Mucosa of rectum (tissue), 2 donors: ENCODE measurements around the gene FERMT2.
"Not testable (repeated sequence)": the region's sequence is repeated elsewhere in the genome, so short reads cannot be mapped to it uniquely, and the experiment has no call there.

ENCODE experiments used
- H3K27ac ChIP-seq, 2 donors: one replicate each; pipeline ENCODE4 v1.7.0; 2013; ENCODE audit warnings: inconsistent platforms in 2 of 2, low read depth in 2 of 2, low read length in 2 of 2
- H3K27me3 ChIP-seq, 2 donors: one replicate each; pipeline ENCODE4 v1.7.0; 2013; ENCODE audit warnings: low read length in 2 of 2; ENCODE audit not compliant: control insufficient read depth in 2 of 2, insufficient read depth in 2 of 2
- H3K36me3 ChIP-seq, 2 donors: one replicate each; pipeline ENCODE4 v1.7.0; 2013; ENCODE audit warnings: low read length in 2 of 2; ENCODE audit not compliant: control insufficient read depth in 2 of 2, insufficient read depth in 2 of 2
- H3K4me1 ChIP-seq, 2 donors: one replicate each; pipeline ENCODE4 v1.7.0; 2013; ENCODE audit warnings: low read length in 2 of 2, mild to moderate bottlenecking in 1 of 2; ENCODE audit not compliant: control insufficient read depth in 2 of 2, insufficient read depth in 2 of 2
- H3K4me3 ChIP-seq, 2 donors: one replicate each; pipeline ENCODE4 v1.7.0; 2013; ENCODE audit warnings: low read length in 2 of 2
- H3K9ac ChIP-seq, 2 donors: one replicate each; pipeline ENCODE4 v1.7.0; 2013; ENCODE audit warnings: low read length in 2 of 2, low read depth in 1 of 2, mild to moderate bottlenecking in 1 of 2
- H3K9me3 ChIP-seq, 2 donors: one replicate each; pipeline ENCODE4 v1.7.0; 2013; ENCODE audit warnings: low read length in 2 of 2; ENCODE audit not compliant: control insufficient read depth in 2 of 2
- donor health status: healthy.
- donor health status: Normal muscosa, but diverticular disease.

Gene FERMT2

DNA sequence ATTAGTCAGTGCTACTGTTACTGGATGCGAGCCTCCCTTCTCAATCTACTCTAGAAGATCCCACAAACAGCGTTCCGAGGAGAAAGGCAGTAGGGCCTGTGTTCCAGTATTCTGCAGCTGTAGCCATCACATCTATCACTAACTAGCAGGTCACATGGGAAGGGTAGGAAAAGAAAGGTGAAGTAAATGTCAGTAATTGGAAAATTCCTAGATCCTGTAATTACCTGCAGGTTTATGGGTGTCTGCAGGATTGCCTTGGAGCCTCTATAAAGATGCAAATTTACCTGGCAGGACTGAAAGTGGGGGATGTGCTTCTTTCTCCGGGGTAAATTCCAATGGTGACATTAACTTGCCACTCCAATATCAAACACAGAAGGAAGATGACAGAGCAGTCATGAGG is 77.8 kb downstream of the FERMT2 start:
- Histone ChIP-seq H3K36me3 (no peaks in the 10 kb centered on the region), H3K27ac (no peak overlapping the region)

DNA sequence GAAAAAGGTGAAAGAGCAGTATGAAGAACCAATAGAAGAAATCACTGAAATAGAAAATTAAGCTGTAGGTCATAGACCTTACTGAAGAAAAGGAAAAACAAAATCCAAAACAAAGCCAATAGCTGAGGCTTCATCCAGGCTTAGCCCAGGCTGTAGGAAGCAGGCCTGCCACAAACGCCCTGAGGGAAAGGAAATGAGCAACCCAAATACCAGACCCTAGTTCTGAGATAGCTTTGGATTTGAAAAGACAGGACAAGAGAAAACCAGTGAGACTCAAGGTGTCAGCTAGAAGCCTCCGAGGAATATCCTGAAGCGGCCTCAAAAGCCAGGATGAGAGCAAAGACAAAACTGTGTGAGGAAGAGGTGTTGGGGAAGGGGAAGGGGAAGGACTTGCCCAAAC is 79.2 kb downstream of the FERMT2 start:
- no peak overlapping the region for H3K4me3 ChIP-seq
- H3K27ac ChIP-seq, result no peak overlapping the region
- H3K36me3 ChIP-seq, result no peaks in the 10 kb centered on the region
- no peaks in the 10 kb centered on the region for H3K27me3 ChIP-seq
- no peaks in the 10 kb centered on the region for H3K4me1 ChIP-seq
- H3K9me3 ChIP-seq, result no peaks in the 10 kb centered on the region
- no peak overlapping the region for H3K9ac ChIP-seq

More for the DNA sequence above, 77.8 kb downstream of the FERMT2 start:
- no peaks in the 10 kb centered on the region for H3K4me1 ChIP-seq
- H3K9me3 ChIP-seq, result no peaks in the 10 kb centered on the region
- no peak overlapping the region for H3K4me3 ChIP-seq
- H3K9ac ChIP-seq, result no peak overlapping the region
- H3K27me3 ChIP-seq, result no peaks in the 10 kb centered on the region

DNA sequence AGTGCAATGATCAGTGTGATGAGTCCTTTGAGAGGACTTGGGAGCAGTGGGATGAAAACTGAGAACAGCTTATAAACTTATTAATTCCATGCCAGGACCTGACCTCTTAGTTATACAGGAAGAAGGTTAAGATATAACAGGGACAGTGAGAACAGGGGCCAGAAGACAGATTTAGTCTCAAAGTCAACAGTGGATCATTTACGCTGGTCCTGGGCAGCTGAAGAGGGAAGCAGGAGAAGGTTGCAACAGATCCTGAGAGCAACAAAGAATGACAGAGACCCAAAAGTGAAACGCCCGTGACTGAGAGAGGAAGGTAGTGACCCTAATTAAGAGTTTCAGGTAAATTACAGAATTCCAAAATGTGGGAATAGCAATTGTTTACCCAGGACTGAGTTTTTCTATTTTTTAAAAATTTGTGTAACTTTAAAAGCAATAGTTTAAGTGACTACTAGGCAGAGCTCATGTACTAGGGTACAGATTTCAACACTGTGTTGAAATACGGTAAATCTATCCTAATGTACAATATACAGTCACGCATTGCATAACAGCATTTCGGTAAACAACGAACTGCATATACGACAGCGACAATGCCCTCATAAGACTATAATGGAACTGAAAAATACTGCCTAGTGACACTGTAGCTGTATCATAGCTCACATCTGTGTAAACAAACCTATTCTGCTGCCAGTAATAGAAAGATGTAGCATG is 81.8 kb downstream of the FERMT2 start:
- H3K4me1 ChIP-seq, result no peaks in the 10 kb centered on the region
- peaks cover 0 to 2% of the 10 kb centered on the region in 2 donors for H3K36me3 ChIP-seq
- no peak overlapping the region for H3K27ac ChIP-seq

DNA sequence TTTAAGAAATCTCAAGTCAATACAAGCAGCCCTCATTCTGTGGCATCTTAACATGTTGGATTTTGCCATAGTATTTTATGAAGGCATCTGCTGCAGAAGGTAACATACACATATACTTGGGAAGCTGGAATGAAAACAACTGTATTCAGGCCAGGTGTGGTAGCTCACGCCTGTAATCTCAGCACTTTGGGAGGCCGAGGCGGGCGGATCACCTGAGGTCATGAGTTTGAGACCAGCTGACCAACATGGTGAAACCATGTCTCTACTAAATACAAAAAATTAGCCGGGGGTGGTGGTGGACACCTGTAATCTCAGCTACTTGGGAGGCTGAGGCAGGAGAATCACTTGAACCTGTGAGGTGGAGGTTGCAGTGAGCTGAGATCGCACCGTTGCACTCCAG is 86.0 kb downstream of the FERMT2 start:
- H3K9ac ChIP-seq, H3K36me3 ChIP-seq, H3K27ac ChIP-seq: not testable (repeated sequence)

More for the DNA sequence above, 81.8 kb downstream of the FERMT2 start:
- H3K9me3 ChIP-seq, result no peaks in the 10 kb centered on the region
- no peak overlapping the region for H3K4me3 ChIP-seq
- no peak overlapping the region for H3K9ac ChIP-seq
- H3K27me3 ChIP-seq, result no peaks in the 10 kb centered on the region

DNA sequence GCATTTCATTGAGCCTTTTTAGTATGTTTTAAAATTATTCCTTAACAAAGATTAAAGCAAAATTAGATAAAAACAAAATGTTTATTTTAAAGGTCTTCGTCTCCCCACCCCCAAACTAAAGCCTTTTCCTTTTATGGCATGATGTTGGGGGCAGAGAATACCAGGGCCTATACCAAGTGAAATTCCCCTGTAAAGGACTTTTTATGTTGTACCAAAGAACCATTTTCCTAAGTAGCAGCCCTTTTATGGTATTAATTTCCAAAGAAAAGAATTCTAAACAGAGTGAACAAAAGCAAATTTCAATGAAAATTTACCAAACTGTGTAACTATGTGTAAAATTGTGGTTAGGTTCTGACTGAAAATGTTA is 87.5 kb downstream of the FERMT2 start:
- H3K4me1 ChIP-seq, result no peaks in the 10 kb centered on the region
- no peak overlapping the region for H3K4me3 ChIP-seq
- no peak overlapping the region for H3K27ac ChIP-seq
- peaks cover 0 to 9% of the 10 kb centered on the region in 2 donors for H3K36me3 ChIP-seq
- H3K9me3 ChIP-seq, result no peaks in the 10 kb centered on the region
- H3K9ac ChIP-seq, result no peak overlapping the region
- H3K27me3 ChIP-seq, result no peaks in the 10 kb centered on the region

More for the DNA sequence above, 86.0 kb downstream of the FERMT2 start:
- H3K4me1 ChIP-seq, H3K4me3 ChIP-seq, H3K27me3 ChIP-seq, H3K9me3 ChIP-seq: not testable (repeated sequence)

DNA sequence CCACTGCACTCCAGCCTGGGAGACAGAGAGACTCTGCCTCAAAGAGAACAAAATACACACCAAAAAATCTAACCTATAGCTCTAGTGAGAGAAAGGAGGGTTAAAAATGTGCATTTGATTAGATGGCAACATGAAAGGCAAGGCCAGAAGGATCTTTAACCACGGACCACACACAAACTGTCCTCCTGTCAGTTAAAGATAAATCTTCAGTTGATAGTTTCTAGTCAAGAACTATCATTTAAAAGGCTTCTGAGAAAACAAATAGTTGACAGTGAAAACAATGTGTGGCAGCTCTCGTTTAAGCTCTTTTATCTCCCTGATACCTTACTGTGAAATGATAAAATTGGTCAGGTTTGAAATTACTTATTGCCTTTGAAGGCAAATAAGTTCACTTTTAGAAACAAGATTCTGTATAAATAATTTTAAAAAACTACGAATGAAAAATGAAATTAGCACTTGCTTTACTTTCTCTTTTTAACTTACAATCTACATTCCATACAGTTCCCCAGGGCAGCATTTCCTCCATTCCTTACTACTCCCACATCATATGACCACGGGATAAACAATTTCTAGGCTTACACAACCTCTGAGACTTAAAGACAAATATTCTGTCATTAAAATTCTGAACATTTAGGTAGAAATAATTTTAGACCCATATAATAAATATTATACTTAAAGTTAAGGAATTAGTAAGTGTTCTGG is 88.1 kb downstream of the FERMT2 start:
- Histone ChIP-seq H3K4me3 (no peak overlapping the region), H3K9me3 (no peaks in the 10 kb centered on the region), H3K9ac (no peak overlapping the region), H3K27me3 (no peaks in the 10 kb centered on the region), H3K36me3 (peaks cover 0 to 10% of the 10 kb centered on the region in 2 donors), H3K27ac (no peak overlapping the region), H3K4me1 (no peaks in the 10 kb centered on the region)

DNA sequence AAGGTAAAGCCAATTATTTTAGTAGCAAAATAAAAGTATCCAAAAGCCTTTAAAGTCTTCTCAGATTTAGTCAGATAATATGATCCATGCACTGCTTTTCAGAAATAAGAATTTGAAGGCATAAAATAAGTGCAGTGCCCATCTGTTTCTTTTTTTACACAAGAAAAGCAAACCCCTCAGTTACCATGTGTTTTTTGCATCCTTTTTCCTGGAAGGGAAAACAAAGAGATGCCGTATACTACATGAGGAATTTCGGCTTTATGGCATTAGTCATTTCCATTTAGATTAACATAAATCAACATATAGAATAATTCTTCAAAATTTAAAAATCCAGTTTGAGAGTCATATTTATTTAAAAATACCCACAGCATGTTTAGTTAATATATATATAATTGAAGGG is 89.4 kb downstream of the FERMT2 start:
- H3K9ac ChIP-seq, result no peak overlapping the region
- no peak overlapping the region for H3K27ac ChIP-seq
- H3K27me3 ChIP-seq, result no peaks in the 10 kb centered on the region
- no peaks in the 10 kb centered on the region for H3K9me3 ChIP-seq
- H3K36me3 ChIP-seq, result peaks cover 0 to 10% of the 10 kb centered on the region in 2 donors
- H3K4me1 ChIP-seq, result no peaks in the 10 kb centered on the region
- H3K4me3 ChIP-seq, result no peak overlapping the region

DNA sequence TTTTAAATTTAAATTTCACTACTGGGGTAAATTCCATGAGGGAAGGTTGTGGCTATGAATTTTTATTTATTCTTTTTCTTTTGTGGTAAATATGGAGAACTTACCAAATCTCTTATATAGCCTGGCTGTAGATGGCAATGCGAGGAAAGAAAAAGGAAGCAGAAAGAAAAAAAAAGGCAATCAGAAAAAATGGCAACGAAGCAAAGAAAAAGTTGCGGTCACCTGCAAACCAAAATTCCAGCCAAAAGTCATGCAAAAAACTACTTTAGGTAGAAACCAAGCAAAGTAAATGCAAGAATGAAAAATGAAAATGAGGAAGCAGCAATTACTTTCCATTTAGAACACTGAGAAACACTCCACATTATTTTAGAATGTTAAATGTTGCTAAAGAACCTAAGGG is 89.9 kb downstream of the FERMT2 start:
- H3K4me3 ChIP-seq, result no peak overlapping the region
- H3K27me3 ChIP-seq, result no peaks in the 10 kb centered on the region
- no peaks in the 10 kb centered on the region for H3K9me3 ChIP-seq
- no peaks in the 10 kb centered on the region for H3K4me1 ChIP-seq
- H3K36me3 ChIP-seq, result peaks cover 0 to 10% of the 10 kb centered on the region in 2 donors
- no peak overlapping the region for H3K27ac ChIP-seq
- no peak overlapping the region for H3K9ac ChIP-seq

DNA sequence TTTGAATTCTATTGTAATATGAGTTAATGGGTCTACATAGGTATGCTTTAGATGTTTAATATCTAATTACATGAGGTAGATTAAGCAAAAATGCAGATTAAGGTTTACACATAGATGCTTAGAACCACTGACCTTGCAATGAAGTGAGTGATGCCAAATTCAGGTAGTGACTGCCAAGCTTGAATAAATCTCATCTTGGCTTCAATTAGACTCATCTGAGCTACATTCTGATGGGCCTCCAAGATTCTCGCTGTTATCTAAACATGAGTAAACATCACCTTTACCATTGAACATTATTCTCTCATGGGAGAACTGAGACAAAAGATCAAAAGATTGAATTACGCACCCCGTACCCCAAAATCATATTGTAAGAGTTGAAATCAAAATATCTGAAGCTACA is 90.6 kb downstream of the FERMT2 start:
- Histone ChIP-seq H3K27me3 (no peaks in the 10 kb centered on the region), H3K4me3 (no peak overlapping the region), H3K36me3 (peaks cover 0 to 10% of the 10 kb centered on the region in 2 donors), H3K27ac (no peak overlapping the region), H3K4me1 (no peaks in the 10 kb centered on the region), H3K9me3 (no peaks in the 10 kb centered on the region), H3K9ac (no peak overlapping the region)

DNA sequence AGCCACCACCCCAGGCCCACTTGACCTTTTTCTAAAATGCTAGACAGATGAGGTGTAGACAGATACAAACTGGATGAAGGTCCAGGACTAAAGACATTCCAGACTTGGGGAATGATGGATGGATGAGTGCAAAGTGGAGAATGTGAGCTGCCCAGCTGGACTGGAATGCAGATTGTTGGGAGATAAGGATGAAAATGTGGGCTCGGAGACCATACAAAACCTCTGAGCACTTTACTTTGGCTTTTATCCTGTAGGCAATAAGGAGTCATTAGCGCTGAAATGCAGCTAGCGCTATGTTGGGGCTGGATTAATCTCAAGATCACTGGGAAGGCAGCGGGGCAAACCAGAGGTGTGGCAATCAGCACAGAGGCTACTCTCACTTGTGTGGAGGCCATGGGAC is 94.7 kb downstream of the FERMT2 start:
- no peak overlapping the region for H3K4me3 ChIP-seq

More for the DNA sequence above, 94.7 kb downstream of the FERMT2 start:
- Histone ChIP-seq H3K27me3 (no peaks in the 10 kb centered on the region), H3K9me3 (no peaks in the 10 kb centered on the region), H3K27ac (no peak overlapping the region), H3K36me3 (peaks cover 0 to 7% of the 10 kb centered on the region in 2 donors), H3K4me1 (no peaks in the 10 kb centered on the region), H3K9ac (no peak overlapping the region)
